Vagina (tissue), 2 donors: ENCODE measurements around the gene C16orf92. TPM values are rescaled to one million over a fixed set of nuclear protein-coding genes. Genes with fewer than 3 reads are reported as not detected.
A peak's percentile ranks its signal among the peaks of the same experiment; 100 is the strongest.

Experiments
- DNase-seq, 2 donors: peaks; one replicate each; pipeline ENCODE4 v3.0.0-alpha.2; 2017; ENCODE audit errors: extremely low spot score in 2 of 2
- H3K27ac ChIP-seq: fragments of 200-600 bp; sonication (generic); one replicate; pipeline ENCODE4 v1.5.1; 2019
- H3K27me3 ChIP-seq: fragments of 200-600 bp; sonication (generic); one replicate; pipeline ENCODE4 v1.5.1; 2019
- H3K36me3 ChIP-seq, 2 donors: fragments of 200-600 bp; sonication (generic); one replicate each; pipeline ENCODE4 v1.5.1; 2017 to 2019
- H3K4me1 ChIP-seq: fragments of 200-600 bp; sonication (generic); one replicate; pipeline ENCODE4 v1.5.1; 2019
- H3K4me3 ChIP-seq, 2 donors: fragments of 200-600 bp; sonication (generic); 1 replicate in 1 of 2; 2 replicates in 1 of 2; pipeline ENCODE4 v1.5.1; 2016 to 2019
- H3K9me3 ChIP-seq: fragments of 200-600 bp; sonication (generic); one replicate; pipeline ENCODE4 v1.5.1; 2019
- CTCF ChIP-seq, 3 experiments: fragments of 450-650 bp in 2 of 3; fragments of 200-600 bp in 1 of 3; sonication (generic) in 1 of 3; IDR thresholded peaks; one replicate each; pipeline ENCODE4 v1.5.1; 2017 to 2019; ENCODE audit warnings: antibody characterized with exemption in 3 of 3, mild to moderate bottlenecking in 2 of 3, moderate library complexity in 2 of 3
- POLR2A ChIP-seq, 2 donors: fragments of 450-650 bp; IDR thresholded peaks; one replicate each; pipeline ENCODE4 v1.6.1; 2017; ENCODE audit warnings: antibody characterized with exemption in 2 of 2, mild to moderate bottlenecking in 2 of 2, moderate library complexity in 2 of 2
- POLR2AphosphoS5 ChIP-seq, 2 donors: sonication (generic); formaldehyde crosslinking; IDR thresholded peaks; one replicate each; pipeline ENCODE4 v1.9.0; 2017; ENCODE audit warnings: antibody characterized with exemption in 2 of 2, mild to moderate bottlenecking in 2 of 2, low read depth in 1 of 2; ENCODE audit not compliant: insufficient read depth in 1 of 2
- intact Hi-C: fragments of 100-400 bp; cut with DNase I; formaldehyde crosslinking; loops from one replicate; pipeline ENCODE4 v1.15.1; 2023
- total RNA-seq: library from RNA; depleted of rRNA; stranded (reverse); fragments of >200 nt; gene quantifications from one replicate; pipeline ENCODE4 v1.2.3, GENCODE V29; 2016

The C16orf92 gene
- total RNA-seq, 1 donor from 2014 or later: not detected

GRCh38 chr16:30060346-30060745 lies 37.3 kb downstream of the C16orf92 start:
- no peak overlapping the region for H3K4me3 ChIP-seq
- no peaks in the 10 kb centered on the region for H3K27me3 ChIP-seq
- TF ChIP-seq POLR2AphosphoS5 (IDR thresholded peaks at IDR 0.05; ENCODE audit: insufficient read depth in 1 of 2, low read depth in 1 of 2) (no peak), POLR2A (IDR thresholded peaks at IDR 0.05) (no peak), CTCF (IDR thresholded peaks at IDR 0.05) (no peak)
- intact Hi-C loops: loop anchor here (10.0 kb wide), 1 partner anchor 344 kb away; the partner anchor contains the start of gene ZNF771
- H3K27ac ChIP-seq: no peak overlapping the region
- peaks cover 0 to 4% of the 10 kb centered on the region in 2 donors for H3K36me3 ChIP-seq
- H3K4me1 ChIP-seq: peaks cover 24% of the 10 kb centered on the region
- no peaks in the 10 kb centered on the region for H3K9me3 ChIP-seq
- DNase-seq: no peak

GRCh38 chr16:30060836-30061554 lies 38.0 kb downstream of the C16orf92 start:
- Histone ChIP-seq H3K4me1 (peaks cover 24% of the 10 kb centered on the region), H3K4me3 (no peak overlapping the region), H3K27me3 (no peaks in the 10 kb centered on the region), H3K36me3 (peaks cover 0 to 4% of the 10 kb centered on the region in 2 donors), H3K9me3 (no peaks in the 10 kb centered on the region), H3K27ac (no peak overlapping the region)
- TF ChIP-seq POLR2AphosphoS5 (IDR thresholded peaks at IDR 0.05; ENCODE audit: insufficient read depth in 1 of 2, low read depth in 1 of 2): no peak
- no peak for TF ChIP-seq CTCF (IDR thresholded peaks at IDR 0.05)
- no peak for TF ChIP-seq POLR2A (IDR thresholded peaks at IDR 0.05)
- no peak for DNase-seq
- intact Hi-C loops: loop anchor here (10.0 kb wide), 1 partner anchor 344 kb away; the partner anchor contains the start of gene ZNF771

- TF ChIP-seq CTCF (IDR thresholded peaks at IDR 0.05): no peak
- no peak for TF ChIP-seq POLR2AphosphoS5 (IDR thresholded peaks at IDR 0.05; ENCODE audit: insufficient read depth in 1 of 2, low read depth in 1 of 2)
- TF ChIP-seq POLR2A (IDR thresholded peaks at IDR 0.05): no peak
- no peak for DNase-seq
- Histone ChIP-seq H3K27ac (peak overlapping the region; percentile 99), H3K4me1 (peaks cover 46% of the 10 kb centered on the region), H3K9me3 (no peaks in the 10 kb centered on the region), H3K27me3 (no peaks in the 10 kb centered on the region), H3K4me3 (peak overlapping the region; percentile 90 to 100), H3K36me3 (peaks cover 0 to 17% of the 10 kb centered on the region in 2 donors)
- intact Hi-C loops: loop anchor here (10.0 kb wide), 1 partner anchor 341 kb away; the partner anchor contains the start of gene ZNF771
Observed at GRCh38 chr16:30063278-30063892, 40.4 kb downstream of the C16orf92 start.

DNA sequence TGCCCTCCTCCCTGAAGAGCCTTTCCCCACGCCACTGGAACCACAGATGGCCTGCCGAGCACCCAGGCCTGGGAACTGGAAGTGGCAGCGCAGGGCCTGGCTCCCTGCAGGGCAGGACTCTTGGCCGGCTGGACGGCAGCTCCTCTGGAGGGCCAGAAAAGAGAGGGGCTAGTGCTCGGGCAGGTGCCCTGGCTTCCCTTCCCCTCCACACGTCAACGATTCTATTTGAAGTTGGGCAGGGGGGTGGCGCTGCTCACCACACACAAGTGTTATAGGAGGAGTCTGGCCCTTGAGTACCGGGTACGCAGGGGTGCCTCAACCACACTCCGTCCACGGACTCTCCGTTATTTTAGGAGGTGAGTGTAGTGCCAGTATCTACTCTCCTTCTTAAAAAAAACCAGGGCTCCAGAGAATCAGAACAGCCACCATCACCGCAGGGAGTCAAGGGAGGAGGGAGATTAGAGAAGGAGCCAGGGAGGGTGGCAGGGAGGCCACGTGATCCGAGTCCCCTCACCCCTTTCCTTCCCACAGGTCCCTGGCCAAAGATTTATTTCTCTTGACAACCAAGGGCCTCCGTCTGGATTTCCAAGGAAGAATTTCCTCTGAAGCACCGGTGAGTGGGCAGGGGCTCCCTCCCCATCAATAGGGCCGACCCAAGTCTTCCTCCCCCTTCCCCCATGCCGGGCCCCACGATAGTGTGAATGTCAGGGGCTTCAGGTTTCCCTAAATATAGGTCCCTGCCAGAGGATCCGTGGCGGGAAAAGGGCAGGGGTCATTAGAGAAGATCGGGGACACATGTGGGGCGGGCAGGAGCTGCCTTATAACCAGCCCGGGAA lies 41.1 kb downstream of the C16orf92 start:
- Histone ChIP-seq H3K27ac (peak overlapping the region; percentile 99), H3K27me3 (no peaks in the 10 kb centered on the region), H3K4me1 (peaks cover 53% of the 10 kb centered on the region), H3K36me3 (peaks cover 0 to 24% of the 10 kb centered on the region in 2 donors), H3K4me3 (peak overlapping the region; percentile 90 to 100), H3K9me3 (no peaks in the 10 kb centered on the region)
- no peak for DNase-seq
- TF ChIP-seq CTCF (IDR thresholded peaks at IDR 0.05) (peak in 2 of 3 experiments; percentile 13 to 54), POLR2AphosphoS5 (IDR thresholded peaks at IDR 0.05; ENCODE audit: insufficient read depth in 1 of 2, low read depth in 1 of 2) (peak; percentile 53 to 61), POLR2A (IDR thresholded peaks at IDR 0.05) (no peak)
- intact Hi-C loops: loop anchor here (10.0 kb wide), 1 partner anchor 341 kb away; the partner anchor contains the start of gene ZNF771
